Transverse colon (tissue), 4 donors: Measurements from ENCODE around the gene PAPPA.

Source experiments
- CTCF ChIP-seq, 5 experiments: fragments of 200-600 bp in 3 of 5; fragments of 450-650 bp in 2 of 5; sonication (generic) in 3 of 5; IDR thresholded peaks; 1 replicate in 2 of 5; 2 replicates in 3 of 5; pipeline ENCODE4 v1.5.1; 2016 to 2017; ENCODE audit warnings: antibody characterized with exemption in 5 of 5, inconsistent platforms in 3 of 5, mild to moderate bottlenecking in 2 of 5, moderate library complexity in 1 of 5
- EP300 ChIP-seq: sonication (generic); formaldehyde crosslinking; IDR thresholded peaks from one replicate; pipeline ENCODE4 v1.6.1; 2017; ENCODE audit warnings: antibody characterized with exemption, low read depth
- POLR2A ChIP-seq: fragments of 450-650 bp; IDR thresholded peaks from one replicate; pipeline ENCODE4 v1.6.1; 2016; ENCODE audit warnings: antibody characterized with exemption, mild to moderate bottlenecking, moderate library complexity
- POLR2AphosphoS5 ChIP-seq, 3 donors: sonication (generic); formaldehyde crosslinking; IDR thresholded peaks; one replicate each; pipeline ENCODE4 v1.6.1; 2016; ENCODE audit warnings: antibody characterized with exemption in 3 of 3

GRCh38 chr9:116202219-116202912 is 48.8 kb downstream of the PAPPA start:
- no peak for TF ChIP-seq CTCF (IDR thresholded peaks at IDR 0.05)
- TF ChIP-seq POLR2A: no peak
- TF ChIP-seq EP300: no peak
- TF ChIP-seq POLR2AphosphoS5 (IDR thresholded peaks at IDR 0.05): no peak
